ENCODE data around the gene UNC119B.

UNC119B gene

GRCh38 chr12:120697344-120697743 lies 12.9 kb upstream of the UNC119B start:
- Histone ChIP-seq H3K4me1 (ENCODE audit: control insufficient read depth, insufficient read depth, low read length) (peaks cover 2% of the 10 kb centered on the region), H3K4me3 (ENCODE audit: low read depth, low read length) (no peak overlapping the region), H3K36me3 (ENCODE audit: control insufficient read depth in 2 of 2, insufficient read depth in 1 of 2, low read length in 2 of 2) (peaks cover 48 to 94% of the 10 kb centered on the region in 2 experiments), H3K9me3 (ENCODE audit: control insufficient read depth, insufficient read depth, low read depth, low read length) (no peaks in the 10 kb centered on the region), H3K27ac (ENCODE audit: extremely low read depth, low read depth, low read length) (no peak overlapping the region)
- TF ChIP-seq ZNF280C (tag by site-specific recombination; IDR thresholded peaks at IDR 0.05) (no peak), ZSCAN16 (tag by site-specific recombination; IDR thresholded peaks at IDR 0.05) (no peak), HOXA7 (CRISPR knock-in tag; IDR thresholded peaks at IDR 0.05; ENCODE audit: borderline replicate concordance) (no peak), ZNF335 (tag by site-specific recombination; conservative IDR thresholded peaks at IDR 0.05) (no peak), ZNF132 (tag by site-specific recombination; IDR thresholded peaks at IDR 0.05; ENCODE audit: borderline replicate concordance) (no peak), ZNF140 (tag by site-specific recombination; IDR thresholded peaks at IDR 0.05) (no peak), ZNF350 (tag by site-specific recombination; IDR thresholded peaks at IDR 0.05) (no peak), ZNF248 (tag by site-specific recombination; IDR thresholded peaks at IDR 0.05) (no peak), ZNF777 (tag by site-specific recombination; IDR thresholded peaks at IDR 0.05; ENCODE audit: borderline replicate concordance) (no peak), SP7 (tag by site-specific recombination; IDR thresholded peaks at IDR 0.05) (no peak), REST (tag by site-specific recombination; IDR thresholded peaks at IDR 0.05) (no peak)
- TF ChIP-seq, protein P1, sequence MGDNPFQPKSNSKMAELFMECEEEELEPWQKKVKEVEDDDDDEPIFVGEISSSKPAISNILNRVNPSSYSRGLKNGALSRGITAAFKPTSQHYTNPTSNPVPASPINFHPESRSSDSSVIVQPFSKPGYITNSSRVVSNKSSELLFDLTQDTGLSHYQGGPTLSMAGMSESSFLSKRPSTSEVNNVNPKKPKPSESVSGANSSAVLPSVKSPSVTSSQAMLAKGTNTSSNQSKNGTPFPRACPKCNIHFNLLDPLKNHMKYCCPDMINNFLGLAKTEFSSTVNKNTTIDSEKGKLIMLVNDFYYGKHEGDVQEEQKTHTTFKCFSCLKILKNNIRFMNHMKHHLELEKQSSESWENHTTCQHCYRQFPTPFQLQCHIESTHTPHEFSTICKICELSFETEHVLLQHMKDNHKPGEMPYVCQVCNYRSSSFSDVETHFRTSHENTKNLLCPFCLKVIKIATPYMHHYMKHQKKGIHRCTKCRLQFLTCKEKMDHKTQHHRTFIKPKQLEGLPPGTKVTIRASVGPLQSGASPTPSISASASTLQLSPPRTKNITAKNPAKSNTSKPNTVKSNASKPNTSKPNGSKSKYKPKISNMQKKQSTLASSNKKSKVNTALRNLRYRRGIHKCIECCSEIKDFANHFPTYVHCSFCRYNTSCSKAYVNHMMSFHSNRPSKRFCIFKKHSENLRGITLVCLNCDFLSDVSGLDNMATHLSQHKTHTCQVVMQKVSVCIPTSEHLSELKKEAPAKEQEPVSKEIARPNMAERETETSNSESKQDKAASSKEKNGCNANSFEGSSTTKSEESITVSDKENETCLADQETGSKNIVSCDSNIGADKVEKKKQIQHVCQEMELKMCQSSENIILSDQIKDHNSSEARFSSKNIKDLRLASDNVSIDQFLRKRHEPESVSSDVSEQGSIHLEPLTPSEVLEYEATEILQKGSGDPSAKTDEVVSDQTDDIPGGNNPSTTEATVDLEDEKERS (tag by site-specific recombination; IDR thresholded peaks at IDR 0.05) = no peak
- ChIA-PET CTCF (interaction anchor here (0.7 to 1.5 kb wide), 2 partner anchors 48 to 142 kb away, joined by 3 to 4 read pairs; no protein-coding TSS in a partner anchor), POLR2A (interaction anchor here (1.1 to 2.0 kb wide), 2 partner anchors 8 to 11 kb away, joined by 3 to 6 read pairs; partner anchors contain the start of gene MLEC)

GRCh38 chr12:120698665-120699064 lies 11.6 kb upstream of the UNC119B start:
- peaks cover 50 to 100% of the 10 kb centered on the region in 2 experiments for H3K36me3 ChIP-seq (ENCODE audit: control insufficient read depth in 2 of 2, insufficient read depth in 1 of 2, low read length in 2 of 2)
- CTCF ChIA-PET = interaction anchor here (0.9 to 1.7 kb wide), 4 partner anchors 49 to 311 kb away, joined by 3 to 4 read pairs (median 4); no protein-coding TSS in a partner anchor
- no peak for TF ChIP-seq ZFP37 (tag by site-specific recombination; IDR thresholded peaks at IDR 0.05)
- TF ChIP-seq, protein P2, sequence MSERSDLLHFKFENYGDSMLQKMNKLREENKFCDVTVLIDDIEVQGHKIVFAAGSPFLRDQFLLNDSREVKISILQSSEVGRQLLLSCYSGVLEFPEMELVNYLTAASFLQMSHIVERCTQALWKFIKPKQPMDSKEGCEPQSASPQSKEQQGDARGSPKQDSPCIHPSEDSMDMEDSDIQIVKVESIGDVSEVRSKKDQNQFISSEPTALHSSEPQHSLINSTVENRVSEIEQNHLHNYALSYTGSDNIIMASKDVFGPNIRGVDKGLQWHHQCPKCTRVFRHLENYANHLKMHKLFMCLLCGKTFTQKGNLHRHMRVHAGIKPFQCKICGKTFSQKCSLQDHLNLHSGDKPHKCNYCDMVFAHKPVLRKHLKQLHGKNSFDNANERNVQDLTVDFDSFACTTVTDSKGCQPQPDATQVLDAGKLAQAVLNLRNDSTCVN (tag by site-specific recombination; optimal IDR thresholded peaks at IDR 0.05) = no peak
- TF ChIP-seq KLF7 (tag by site-specific recombination; IDR thresholded peaks at IDR 0.05; ENCODE audit: borderline replicate concordance) = no peak
- no peak for TF ChIP-seq EGR2 (tag by site-specific recombination; IDR thresholded peaks at IDR 0.05; ENCODE audit: low read depth)
- no peak for TF ChIP-seq ZNF416 (tag by site-specific recombination; IDR thresholded peaks at IDR 0.05)
- no peak for TF ChIP-seq ZNF654 (tag by site-specific recombination; IDR thresholded peaks at IDR 0.05; ENCODE audit: low read depth)
- no peak for TF ChIP-seq IKZF3 (tag by site-specific recombination; IDR thresholded peaks at IDR 0.05)
- no peak for TF ChIP-seq ZFP41 (tag by site-specific recombination; IDR thresholded peaks at IDR 0.05; ENCODE audit: borderline replicate concordance)
- no peak for TF ChIP-seq ZNF473 (tag by site-specific recombination; IDR thresholded peaks at IDR 0.05)

More at GRCh38 chr12:120698665-120699064, 11.6 kb upstream of the UNC119B start:
- H3K27ac ChIP-seq (ENCODE audit: extremely low read depth, low read depth, low read length) = no peak overlapping the region
- H3K9me3 ChIP-seq (ENCODE audit: control insufficient read depth, insufficient read depth, low read depth, low read length) = no peaks in the 10 kb centered on the region
- H3K4me1 ChIP-seq (ENCODE audit: control insufficient read depth, insufficient read depth, low read length) = no peaks in the 10 kb centered on the region
- POLR2A ChIA-PET = interaction anchor here (1.1 to 2.0 kb wide), 3 partner anchors 9 to 12 kb away, joined by 3 to 6 read pairs (median 4); partner anchors contain the start of genes MLEC and UNC119B
- no peak overlapping the region for H3K4me3 ChIP-seq (ENCODE audit: low read depth, low read length)

Measured in HEK293 (cell line).